SK-N-MC (cell line): ENCODE data around the gene GRAMD2A.
"Not testable (repeated sequence)": the region's sequence is repeated elsewhere in the genome, so short reads cannot be mapped to it uniquely, and the experiment has no call there.

ENCODE experiments used
- DNase-seq: peaks from one replicate; pipeline ENCODE4 v3.0.0-alpha.2; 2011; ENCODE audit warnings: low read depth, low spot score
- H3K27ac ChIP-seq: fragments of 200-600 bp; sonication (generic); 2 replicates; pipeline ENCODE4 v1.5.1; 2016; ENCODE audit warnings: mixed run types
- H3K36me3 ChIP-seq: fragments of 200-600 bp; sonication (generic); 2 replicates; pipeline ENCODE4 v1.6.1; 2017; ENCODE audit warnings: antibody characterized with exemption, low read length, mixed read lengths; ENCODE audit not compliant: insufficient read depth
- H3K4me3 ChIP-seq: fragments of 200-600 bp; sonication (generic); 2 replicates; pipeline ENCODE4 v1.5.1; 2016
- H3K9ac ChIP-seq: fragments of 200-600 bp; sonication (generic); 2 replicates; pipeline ENCODE4 v1.8.0; 2017; ENCODE audit warnings: mixed run types, mixed read lengths; ENCODE audit not compliant: insufficient read length
- H3K9me3 ChIP-seq: fragments of 200-600 bp; sonication (generic); 2 replicates; pipeline ENCODE4 v1.6.1; 2017; ENCODE audit warnings: low read depth, mild to moderate bottlenecking, antibody characterized with exemption, low read length, moderate library complexity, mixed read lengths
- EZH2 ChIP-seq: fragments of 200-600 bp; sonication (generic); IDR thresholded peaks from one replicate; pipeline ENCODE4 v1.6.1; 2017; ENCODE audit warnings: antibody characterized with exemption
- FOXP2 ChIP-seq: optimal IDR thresholded peaks from 2 replicates; pipeline ENCODE3; 2011; ENCODE audit warnings: mild to moderate bottlenecking, moderate library complexity; ENCODE audit not compliant: insufficient read depth; ENCODE audit errors: extremely low read length, control extremely low read depth
- POLR2AphosphoS5 ChIP-seq: IDR thresholded peaks from 2 replicates; pipeline ENCODE4 v1.6.1; 2012; ENCODE audit warnings: mild to moderate bottlenecking, low read depth, low read length, borderline replicate concordance

Gene GRAMD2A

DNA sequence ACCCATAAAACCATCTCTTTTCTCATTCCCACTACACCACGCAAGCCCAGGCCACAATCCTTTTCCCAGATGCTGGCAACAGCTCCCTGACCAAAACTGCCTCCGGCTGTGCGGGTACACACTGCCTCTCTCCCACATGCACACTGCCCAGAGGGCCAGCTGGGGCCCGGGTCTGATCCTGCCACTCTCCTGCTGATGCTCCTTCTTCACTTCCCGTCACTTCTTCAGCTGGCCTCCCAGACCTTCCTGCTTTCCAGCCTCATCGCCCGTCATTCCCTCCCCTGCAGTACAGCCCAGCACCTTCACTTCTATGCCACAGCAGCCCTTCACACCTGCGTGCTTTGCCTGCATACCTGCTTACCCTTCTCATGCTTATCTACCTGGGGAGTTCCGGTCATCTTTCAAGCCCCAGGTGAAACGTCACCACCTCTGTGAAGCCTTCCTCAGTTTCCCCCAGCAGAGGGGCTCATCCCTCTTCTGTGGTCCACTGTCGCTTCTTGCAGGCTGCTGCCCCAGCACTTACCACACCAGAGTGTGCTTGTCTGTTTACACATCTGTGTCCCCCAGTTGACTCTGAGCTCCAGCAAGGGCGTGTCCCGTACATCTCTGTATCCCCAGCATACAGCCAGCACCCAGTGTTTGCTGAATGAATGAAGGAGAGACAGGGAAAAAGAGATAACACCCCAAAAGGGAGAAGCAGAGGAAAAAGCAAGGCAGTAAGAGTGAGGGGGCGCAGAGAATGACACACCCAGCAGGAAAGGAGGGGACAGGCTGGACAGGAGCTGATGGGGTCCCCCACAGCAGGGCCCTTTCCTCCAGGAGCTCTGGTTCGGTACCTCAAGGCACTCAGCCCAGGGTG lies 22.2 kb downstream of the GRAMD2A start:
- no peak for TF ChIP-seq POLR2AphosphoS5
- TF ChIP-seq FOXP2, result no peak
- no peak for TF ChIP-seq EZH2
- no peak overlapping the region for H3K4me3 ChIP-seq
- no peak overlapping the region for H3K9ac ChIP-seq
- no peaks in the 10 kb centered on the region for H3K36me3 ChIP-seq
- no peaks in the 10 kb centered on the region for H3K9me3 ChIP-seq
- no peak overlapping the region for H3K27ac ChIP-seq
- no peak for DNase-seq

DNA sequence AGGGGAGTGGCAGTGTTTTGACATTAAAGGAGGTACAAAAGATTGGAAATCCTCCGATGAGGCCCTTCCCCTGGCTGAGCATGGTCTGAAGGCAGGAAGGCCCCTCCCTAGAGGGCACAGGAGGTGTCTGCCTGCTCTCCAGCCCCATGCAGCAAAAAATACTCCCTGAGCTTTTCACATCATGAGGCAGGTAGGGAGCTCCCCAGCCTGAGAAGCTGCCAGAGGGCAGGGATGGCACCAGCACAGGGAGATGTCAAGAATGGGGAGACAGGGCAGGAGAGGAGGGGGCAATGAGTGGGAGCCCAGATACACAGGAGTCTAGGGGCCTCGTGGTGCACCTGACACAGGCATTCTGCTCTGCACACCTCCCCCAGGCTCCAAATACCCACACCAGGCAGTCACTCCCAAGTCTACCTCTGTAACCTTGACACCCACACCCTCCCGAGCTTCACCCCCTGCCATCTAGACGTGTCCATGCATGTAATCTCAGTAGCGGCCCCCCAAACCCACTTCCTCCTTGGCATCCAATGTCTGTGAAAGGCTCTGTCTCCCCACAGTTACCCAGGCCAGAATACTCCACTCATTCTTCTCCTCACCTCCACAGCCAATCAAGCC lies 22.9 kb downstream of the GRAMD2A start:
- H3K9ac ChIP-seq, result no peak overlapping the region

DNA sequence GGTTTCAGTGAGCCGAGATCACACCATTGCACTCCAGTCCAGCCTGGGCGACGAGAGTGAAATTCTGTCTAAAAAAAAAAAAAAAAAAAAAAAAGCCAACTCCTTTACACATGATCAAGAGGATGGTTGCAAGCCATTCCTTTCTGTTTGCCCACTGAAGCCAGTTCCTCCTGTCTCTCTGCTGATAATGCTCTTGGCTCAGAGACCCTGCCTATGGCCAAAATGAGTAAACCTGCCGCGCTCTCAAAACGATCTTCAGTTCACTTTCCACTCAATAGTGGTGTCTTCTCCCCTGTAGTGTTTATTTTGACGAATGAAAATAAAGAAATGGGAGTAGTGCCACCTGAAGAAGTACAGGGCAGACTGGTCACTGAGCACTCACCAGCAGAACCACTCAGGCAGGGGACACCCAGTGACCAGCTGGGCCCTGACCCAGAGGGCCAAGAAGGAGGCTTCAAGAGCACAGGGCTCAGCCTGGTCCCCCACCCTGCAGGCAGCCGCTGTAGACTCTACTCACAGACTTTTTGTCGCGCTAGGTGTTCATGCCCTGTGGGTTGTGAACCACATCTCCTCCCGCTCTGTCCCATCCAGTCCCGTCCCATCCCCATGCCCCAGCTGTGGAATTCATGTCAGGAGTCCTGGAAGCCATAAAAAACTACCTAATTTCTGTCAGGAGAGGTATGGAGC lies 23.6 kb downstream of the GRAMD2A start:
- Histone ChIP-seq H3K4me3 (no peak overlapping the region), H3K36me3 (no peaks in the 10 kb centered on the region), H3K27ac (no peak overlapping the region), H3K9me3 (no peaks in the 10 kb centered on the region), H3K9ac (no peak overlapping the region)
- DNase-seq, result no peak
- TF ChIP-seq POLR2AphosphoS5 (no peak), FOXP2 (no peak), EZH2 (no peak)

More for the DNA sequence above, 22.9 kb downstream of the GRAMD2A start:
- no peak overlapping the region for H3K4me3 ChIP-seq
- H3K9me3 ChIP-seq, result no peaks in the 10 kb centered on the region
- H3K27ac ChIP-seq, result no peak overlapping the region
- H3K36me3 ChIP-seq, result no peaks in the 10 kb centered on the region
- TF ChIP-seq POLR2AphosphoS5 (no peak), FOXP2 (no peak)
- DNase-seq, result no peak

GRCh38 chr15:72173401-72173800 lies 24.2 kb downstream of the GRAMD2A start:
- H3K4me3 ChIP-seq, result no peak overlapping the region
- H3K9me3 ChIP-seq, result no peaks in the 10 kb centered on the region
- DNase-seq, result no peak
- no peak overlapping the region for H3K27ac ChIP-seq
- no peak overlapping the region for H3K9ac ChIP-seq
- TF ChIP-seq FOXP2 (no peak), POLR2AphosphoS5 (no peak), EZH2 (no peak)
- no peaks in the 10 kb centered on the region for H3K36me3 ChIP-seq

- TF ChIP-seq POLR2AphosphoS5 (no peak), FOXP2 (no peak), EZH2 (no peak)
- no peak overlapping the region for H3K9ac ChIP-seq
- H3K27ac ChIP-seq, result no peak overlapping the region
- no peak overlapping the region for H3K4me3 ChIP-seq
- no peaks in the 10 kb centered on the region for H3K36me3 ChIP-seq
- DNase-seq, result no peak
- H3K9me3 ChIP-seq, result no peaks in the 10 kb centered on the region
Observed at GRCh38 chr15:72172796-72173195, 24.8 kb downstream of the GRAMD2A start.

GRCh38 chr15:72171978-72172377 lies 25.6 kb downstream of the GRAMD2A start:
- H3K36me3 ChIP-seq, H3K9me3 ChIP-seq, DNase-seq, H3K4me3 ChIP-seq, H3K27ac ChIP-seq, H3K9ac ChIP-seq: not testable (repeated sequence)

- Histone ChIP-seq H3K36me3 (no peaks in the 10 kb centered on the region), H3K9ac (no peak overlapping the region), H3K9me3 (no peaks in the 10 kb centered on the region), H3K27ac (no peak overlapping the region), H3K4me3 (no peak overlapping the region)
- TF ChIP-seq POLR2AphosphoS5 (no peak), FOXP2 (no peak), EZH2 (no peak)
- no peak for DNase-seq
Observed at GRCh38 chr15:72170691-72171090, 26.9 kb downstream of the GRAMD2A start.

DNA sequence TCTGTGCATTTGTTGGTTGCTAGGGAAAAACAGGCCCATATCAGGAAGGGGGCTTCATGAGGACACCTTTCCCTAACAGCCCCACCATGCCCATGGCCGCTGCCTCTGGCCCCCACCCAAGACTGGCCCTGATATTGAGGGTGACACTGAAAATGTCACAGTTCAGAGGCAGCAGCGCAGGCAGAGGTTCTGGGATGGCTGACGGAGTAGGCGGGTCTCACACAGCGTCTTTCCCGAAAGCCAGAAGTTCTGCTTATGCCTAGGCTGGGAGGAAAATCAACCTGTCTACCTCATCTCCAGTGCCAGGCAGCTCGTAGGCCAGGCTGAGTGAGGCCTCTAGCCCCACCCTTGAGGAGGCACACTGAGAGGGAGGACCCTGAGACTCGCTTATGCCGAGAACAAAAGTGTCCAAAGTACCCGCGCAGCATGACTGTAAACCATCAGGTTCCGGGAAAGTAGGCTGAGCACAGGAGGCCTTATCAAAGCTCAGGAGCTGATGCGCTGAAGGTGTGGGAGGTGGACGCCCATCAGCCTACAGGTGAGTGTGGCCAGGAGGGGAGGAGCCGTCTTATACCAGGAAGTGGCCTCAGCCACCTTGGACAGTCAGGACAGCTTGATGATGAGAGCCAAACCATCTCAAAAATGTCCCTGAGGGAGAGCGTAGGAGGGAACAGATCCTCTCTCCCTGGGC lies 27.5 kb downstream of the GRAMD2A start:
- no peaks in the 10 kb centered on the region for H3K36me3 ChIP-seq
- no peak overlapping the region for H3K27ac ChIP-seq
- H3K9ac ChIP-seq, result no peak overlapping the region
- no peaks in the 10 kb centered on the region for H3K9me3 ChIP-seq
- no peak for DNase-seq
- TF ChIP-seq EZH2, result no peak
- TF ChIP-seq POLR2AphosphoS5, result no peak
- no peak for TF ChIP-seq FOXP2
- H3K4me3 ChIP-seq, result no peak overlapping the region
